Stimulated activated CD4-positive, alpha-beta T cell treated with anti-CD3 and anti-CD28 coated beads, Interleukin-15, amount 100 ng/mL, for 48 hours (primary cell): ENCODE measurements around the gene KTI12.
"Not testable (repeated sequence)": the region's sequence is repeated elsewhere in the genome, so short reads cannot be mapped to it uniquely, and the experiment has no call there.

ENCODE experiments used
- DNase-seq, 2 donors: peaks; one replicate each; pipeline ENCODE4 v3.0.0-alpha.2; 2020; ENCODE audit warnings: low read depth in 2 of 2

Gene KTI12

GRCh38 chr1:52033190-52034049, at the start of gene KTI12:
TSS of gene KTI12 (minus strand) at chr1:52033810. CDS start at chr1:52033761, 49 bp downstream.
- DNase-seq = peak; percentile 75 to 77

GRCh38 chr1:52080014-52080415, 46.4 kb upstream of the KTI12 start:
- no peak for DNase-seq

GRCh38 chr1:52077277-52077676, 43.7 kb upstream of the KTI12 start:
- DNase-seq = not testable (repeated sequence)

- DNase-seq = no peak
Observed at GRCh38 chr1:52072291-52072690, 38.7 kb upstream of the KTI12 start.

GRCh38 chr1:52070704-52071103, 37.1 kb upstream of the KTI12 start:
- DNase-seq = no peak

- no peak for DNase-seq
Observed at GRCh38 chr1:52063192-52063591, 29.6 kb upstream of the KTI12 start.

- no peak for DNase-seq
Observed at GRCh38 chr1:52060822-52061221, 27.2 kb upstream of the KTI12 start.

GRCh38 chr1:52059888-52060287, 26.3 kb upstream of the KTI12 start:
- DNase-seq = no peak

- no peak for DNase-seq
Observed at GRCh38 chr1:52059321-52059720, 25.7 kb upstream of the KTI12 start.

GRCh38 chr1:52057876-52058415, 24.3 kb upstream of the KTI12 start:
- no peak for DNase-seq

GRCh38 chr1:52057255-52057654, 23.6 kb upstream of the KTI12 start:
- no peak for DNase-seq

- no peak for DNase-seq
Observed at GRCh38 chr1:52056937-52057231, 23.3 kb upstream of the KTI12 start.

GRCh38 chr1:52056163-52056936, 22.7 kb upstream of the KTI12 start, which contains the start of gene BTF3L4:
TSS of gene BTF3L4 (plus strand) at chr1:52056295. CDS start at chr1:52059848, 3,553 bp downstream.
- DNase-seq = peak; percentile 93 to 94

- DNase-seq = no peak
Observed at GRCh38 chr1:52055866-52056162, 22.2 kb upstream of the KTI12 start.

- DNase-seq = peak; percentile 43 to 55
Observed at GRCh38 chr1:52055066-52055865, 21.7 kb upstream of the KTI12 start, which contains the start of gene TXNDC12. TSS of gene TXNDC12 (minus strand) at chr1:52055191. CDS start at chr1:52055096, 95 bp downstream.

GRCh38 chr1:52054496-52055065, 21.0 kb upstream of the KTI12 start:
- DNase-seq = no peak

- DNase-seq = no peak
Observed at GRCh38 chr1:52053862-52054261, 20.3 kb upstream of the KTI12 start.

GRCh38 chr1:52049337-52049736, 15.7 kb upstream of the KTI12 start:
- not testable (repeated sequence) for DNase-seq

- not testable (repeated sequence) for DNase-seq
Observed at GRCh38 chr1:52045666-52046195, 12.1 kb upstream of the KTI12 start.

GRCh38 chr1:52045236-52045635, 11.6 kb upstream of the KTI12 start:
- no peak for DNase-seq

GRCh38 chr1:52041551-52042185, 8.1 kb upstream of the KTI12 start:
- DNase-seq = no peak
